BE2C (cell line): Measurements from ENCODE around the gene SPCS3.
"Not testable (repeated sequence)": the region's sequence is repeated elsewhere in the genome, so short reads cannot be mapped to it uniquely, and the experiment has no call there.

Experiments
- DNase-seq: peaks from one replicate; pipeline ENCODE4 v3.0.0-alpha.2; 2020
- H3K27me3 ChIP-seq: fragments of 250-450 bp; sonication (Bioruptor Pico); 2 replicates; pipeline ENCODE4 v1.5.1; 2020; ENCODE audit warnings: mild to moderate bottlenecking
- H3K36me3 ChIP-seq: fragments of 250-450 bp; sonication (Bioruptor Pico); 2 replicates; pipeline ENCODE4 v1.5.1; 2020; ENCODE audit warnings: mild to moderate bottlenecking
- H3K4me1 ChIP-seq: fragments of 250-450 bp; sonication (Bioruptor Pico); 2 replicates; pipeline ENCODE4 v1.5.1; 2020
- H3K4me3 ChIP-seq: 2 replicates; pipeline ENCODE4 v1.5.1; 2011; ENCODE audit warnings: low read depth, low read length
- H3K9me3 ChIP-seq: fragments of 250-450 bp; sonication (Bioruptor Pico); 2 replicates; pipeline ENCODE4 v1.5.1; 2020
- CTCF ChIP-seq: IDR thresholded peaks from 2 replicates; pipeline ENCODE4 v1.5.1; 2012; ENCODE audit warnings: mild to moderate bottlenecking, low read depth, low read length

The SPCS3 gene

GRCh38 chr4:176321589-176321988 is 1.8 kb downstream of the SPCS3 start:
- peak overlapping the region; percentile 94 for H3K4me3 ChIP-seq
- H3K4me1 ChIP-seq = no peaks in the 10 kb centered on the region
- H3K9me3 ChIP-seq = no peaks in the 10 kb centered on the region
- DNase-seq = no peak
- TF ChIP-seq CTCF = no peak
- no peaks in the 10 kb centered on the region for H3K27me3 ChIP-seq
- peaks cover 3% of the 10 kb centered on the region for H3K36me3 ChIP-seq

GRCh38 chr4:176323511-176324160 is 3.9 kb downstream of the SPCS3 start:
- no peak for DNase-seq
- Histone ChIP-seq H3K4me3 (no peak overlapping the region), H3K36me3 (peaks cover 5% of the 10 kb centered on the region), H3K27me3 (no peaks in the 10 kb centered on the region), H3K4me1 (no peaks in the 10 kb centered on the region), H3K9me3 (no peaks in the 10 kb centered on the region)
- no peak for TF ChIP-seq CTCF

GRCh38 chr4:176324876-176325275 is 5.1 kb downstream of the SPCS3 start:
- H3K36me3 ChIP-seq, H3K4me1 ChIP-seq, H3K9me3 ChIP-seq, DNase-seq, H3K27me3 ChIP-seq, H3K4me3 ChIP-seq: not testable (repeated sequence)

GRCh38 chr4:176333076-176333475 is 13.3 kb downstream of the SPCS3 start:
- no peaks in the 10 kb centered on the region for H3K4me1 ChIP-seq
- no peak for DNase-seq
- H3K4me3 ChIP-seq = no peak overlapping the region
- peaks cover 8% of the 10 kb centered on the region; the same call in 1 of the 2 replicates for H3K36me3 ChIP-seq
- no peak for TF ChIP-seq CTCF
- no peaks in the 10 kb centered on the region for H3K27me3 ChIP-seq
- H3K9me3 ChIP-seq = no peaks in the 10 kb centered on the region

- Histone ChIP-seq H3K27me3 (no peaks in the 10 kb centered on the region), H3K36me3 (peaks cover 3% of the 10 kb centered on the region; the same call in 1 of the 2 replicates), H3K4me3 (no peak overlapping the region), H3K9me3 (no peaks in the 10 kb centered on the region), H3K4me1 (no peaks in the 10 kb centered on the region)
- no peak for DNase-seq
- TF ChIP-seq CTCF = no peak
Measured at GRCh38 chr4:176334066-176334465, 14.3 kb downstream of the SPCS3 start.

- Histone ChIP-seq H3K27me3 (no peaks in the 10 kb centered on the region), H3K4me1 (peaks cover 7% of the 10 kb centered on the region), H3K9me3 (no peaks in the 10 kb centered on the region), H3K4me3 (no peak overlapping the region), H3K36me3 (no peaks in the 10 kb centered on the region; the same call in 1 of the 2 replicates)
- no peak for DNase-seq
- no peak for TF ChIP-seq CTCF
Measured at GRCh38 chr4:176335421-176335820, 15.7 kb downstream of the SPCS3 start.
